Measurements from ENCODE around the gene RAB40C.

The RAB40C gene

GRCh38 chr16:638836-639235 lies 49.0 kb downstream of the RAB40C start:
- peaks cover 48% of the 10 kb centered on the region for H3K4me1 ChIP-seq (ENCODE audit: insufficient read depth, low read length)
- no peak overlapping the region for H3K4me2 ChIP-seq (ENCODE audit: insufficient read depth, low read length)
- TF ChIP-seq CTCF (IDR thresholded peaks at IDR 0.05; ENCODE audit: borderline replicate concordance, extremely low read depth, low read length, poor library complexity, severe bottlenecking) (no peak), EZH2 (IDR thresholded peaks at IDR 0.05; ENCODE audit: borderline replicate concordance, low read depth, low read length, severe bottlenecking) (no peak)
- DNase-seq (no peak), ATAC-seq (ENCODE audit: insufficient read depth, low read depth) (no peak)
- no peaks in the 10 kb centered on the region for H3K27me3 ChIP-seq (ENCODE audit: insufficient read depth, low read length, poor library complexity)
- no peak overlapping the region for H3K9ac ChIP-seq (ENCODE audit: low read depth, low read length)
- peaks cover 10% of the 10 kb centered on the region for H3K36me3 ChIP-seq (ENCODE audit: insufficient read depth, low read length)
- no peak overlapping the region for H3K27ac ChIP-seq (ENCODE audit: low read length)
- peaks cover 23% of the 10 kb centered on the region for H3K79me2 ChIP-seq (ENCODE audit: insufficient read depth, low read length)
- no peak overlapping the region for H3K4me3 ChIP-seq (ENCODE audit: low read depth in 1 of 2, low read length in 2 of 2)
- H3K9me3 ChIP-seq (ENCODE audit: insufficient read depth, low read length, severe bottlenecking), result no peaks in the 10 kb centered on the region
- no peak overlapping the region for H2AFZ ChIP-seq (ENCODE audit: low read depth, low read length)
- H4K20me1 ChIP-seq (ENCODE audit: insufficient read depth, low read length), result peaks cover 16% of the 10 kb centered on the region

GRCh38 chr16:640614-641013 lies 50.7 kb downstream of the RAB40C start:
- Histone ChIP-seq H3K36me3 (ENCODE audit: insufficient read depth, low read length) (peaks cover 3% of the 10 kb centered on the region; the same call in 1 of the 2 replicates), H4K20me1 (ENCODE audit: insufficient read depth, low read length) (no peaks in the 10 kb centered on the region), H3K27ac (ENCODE audit: low read length) (no peak overlapping the region), H3K4me1 (ENCODE audit: insufficient read depth, low read length) (peaks cover 30% of the 10 kb centered on the region), H3K4me3 (ENCODE audit: low read depth in 1 of 2, low read length in 2 of 2) (no peak overlapping the region), H2AFZ (ENCODE audit: low read depth, low read length) (no peak overlapping the region), H3K4me2 (ENCODE audit: insufficient read depth, low read length) (no peak overlapping the region; the same call in 1 of the 2 replicates), H3K9ac (ENCODE audit: low read depth, low read length) (no peak overlapping the region), H3K9me3 (ENCODE audit: insufficient read depth, low read length, severe bottlenecking) (no peaks in the 10 kb centered on the region), H3K79me2 (ENCODE audit: insufficient read depth, low read length) (peaks cover 6% of the 10 kb centered on the region), H3K27me3 (ENCODE audit: insufficient read depth, low read length, poor library complexity) (no peaks in the 10 kb centered on the region)
- DNase-seq (no peak), ATAC-seq (ENCODE audit: insufficient read depth, low read depth) (no peak)
- TF ChIP-seq CTCF (IDR thresholded peaks at IDR 0.05; ENCODE audit: borderline replicate concordance, extremely low read depth, low read length, poor library complexity, severe bottlenecking) (no peak), EZH2 (IDR thresholded peaks at IDR 0.05; ENCODE audit: borderline replicate concordance, low read depth, low read length, severe bottlenecking) (no peak)

GRCh38 chr16:641326-642188 lies 51.7 kb downstream of the RAB40C start, which contains the start of gene MCRIP2:
Gene MCRIP2, plus strand, starts transcription at chr16:641828. Its CDS starts 164 bp downstream, at chr16:641992.
- Histone ChIP-seq H3K9ac (ENCODE audit: low read depth, low read length) (peak within 1 kb of the TSS; percentile 57), H3K27me3 (ENCODE audit: insufficient read depth, low read length, poor library complexity) (no peaks in the 10 kb centered on the region), H4K20me1 (ENCODE audit: insufficient read depth, low read length) (no peaks in the 10 kb centered on the region), H3K36me3 (ENCODE audit: insufficient read depth, low read length) (no peaks in the 10 kb centered on the region), H2AFZ (ENCODE audit: low read depth, low read length) (peak within 1 kb of the TSS; percentile 49), H3K9me3 (ENCODE audit: insufficient read depth, low read length, severe bottlenecking) (no peaks in the 10 kb centered on the region), H3K4me3 (ENCODE audit: low read depth in 1 of 2, low read length in 2 of 2) (peak within 1 kb of the TSS; percentile 28 to 63; a peak in 3 of 4 replicates), H3K27ac (ENCODE audit: low read length) (no peak within 1 kb of the TSS), H3K79me2 (ENCODE audit: insufficient read depth, low read length) (0 out of 2 replicates have a peak, but pooled peaks cover 1% of the 10 kb centered on the region), H3K4me2 (ENCODE audit: insufficient read depth, low read length) (peak within 1 kb of the TSS; percentile 80), H3K4me1 (ENCODE audit: insufficient read depth, low read length) (peaks cover 29% of the 10 kb centered on the region)
- TF ChIP-seq EZH2 (IDR thresholded peaks at IDR 0.05; ENCODE audit: borderline replicate concordance, low read depth, low read length, severe bottlenecking), result no peak
- TF ChIP-seq CTCF (IDR thresholded peaks at IDR 0.05; ENCODE audit: borderline replicate concordance, extremely low read depth, low read length, poor library complexity, severe bottlenecking), result no peak
- ATAC-seq (ENCODE audit: insufficient read depth, low read depth) (peak; percentile 26; the same call in 1 of the 3 replicates), DNase-seq (peak; percentile 49)

Data from DND-41 (cell line).